Right ventricle myocardium inferior (tissue), 1 donor: ENCODE results near the gene MRPS21. TPM values are rescaled to one million over a fixed set of nuclear protein-coding genes. Genes with fewer than 3 reads are reported as not detected.
"Not testable (repeated sequence)": the region's sequence is repeated elsewhere in the genome, so short reads cannot be mapped to it uniquely, and the experiment has no call there.

Experiments
- ATAC-seq: fragments of 200-7000 bp; cut with Tn5 transposase; one replicate; pipeline ENCODE4 v1.9.1; 2020; ENCODE audit warnings: mild to moderate bottlenecking, moderate library complexity
- DNase-seq: peaks from one replicate; pipeline ENCODE4 v3.0.0; 2021; ENCODE audit errors: missing footprints
- intact Hi-C: fragments of 100-400 bp; cut with DNase I; formaldehyde crosslinking; loops from one replicate; pipeline ENCODE4 v1.11.0; 2022
- total RNA-seq: library from RNA; stranded (reverse); fragmentation: NEBNext Ultra II Directional; extraction: Animal tissue kit (Norgen Biotek cat#: 25700); gene quantifications from one replicate; pipeline ENCODE4 v1.2.1, GENCODE V29; 2021
- donor health status: DM: no; HTN: yes; CAD: no; lungs with severe emphysema.

Gene MRPS21
- total RNA-seq, 1 donor from 2014 or later = 70.8 TPM

- no peak for ATAC-seq
- intact Hi-C loops = no loop called here
- DNase-seq = no peak
These were observed 20.4 kb upstream of the MRPS21 start for GRCh38 chr1:150273311-150273710.

DNA sequence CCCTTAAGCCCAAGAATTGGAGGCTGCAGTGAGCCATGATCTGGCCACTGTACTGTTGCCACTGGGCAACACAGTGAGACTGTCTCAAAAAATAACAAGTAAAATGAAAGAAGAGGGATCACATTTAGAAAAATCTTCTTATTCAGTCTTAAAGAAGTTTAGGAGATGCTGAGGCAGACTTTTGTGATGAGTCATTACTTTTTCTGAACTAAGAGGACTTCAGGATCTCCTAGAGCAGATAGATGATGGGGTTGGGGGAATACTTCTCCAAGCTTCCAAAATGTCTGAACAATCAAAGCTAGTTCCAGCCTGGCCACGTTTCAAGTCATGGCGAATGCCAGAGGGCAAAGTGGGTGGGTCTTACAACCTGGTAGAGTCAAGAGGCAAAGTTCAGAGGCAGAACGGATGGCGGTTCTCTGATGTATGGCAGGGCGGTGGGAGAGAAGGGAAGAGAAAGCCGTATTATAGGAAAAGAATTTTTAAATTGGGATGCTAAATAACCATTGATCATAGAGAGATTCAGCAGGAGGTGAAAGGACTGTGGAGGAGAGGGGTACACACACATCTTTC, 13.4 kb upstream of the MRPS21 start:
- intact Hi-C loops = loop anchor here (5.0 kb wide), 1 partner anchor 43 kb away; the partner anchor contains the start of gene ANP32E
- DNase-seq (no peak), ATAC-seq (no peak)

DNA sequence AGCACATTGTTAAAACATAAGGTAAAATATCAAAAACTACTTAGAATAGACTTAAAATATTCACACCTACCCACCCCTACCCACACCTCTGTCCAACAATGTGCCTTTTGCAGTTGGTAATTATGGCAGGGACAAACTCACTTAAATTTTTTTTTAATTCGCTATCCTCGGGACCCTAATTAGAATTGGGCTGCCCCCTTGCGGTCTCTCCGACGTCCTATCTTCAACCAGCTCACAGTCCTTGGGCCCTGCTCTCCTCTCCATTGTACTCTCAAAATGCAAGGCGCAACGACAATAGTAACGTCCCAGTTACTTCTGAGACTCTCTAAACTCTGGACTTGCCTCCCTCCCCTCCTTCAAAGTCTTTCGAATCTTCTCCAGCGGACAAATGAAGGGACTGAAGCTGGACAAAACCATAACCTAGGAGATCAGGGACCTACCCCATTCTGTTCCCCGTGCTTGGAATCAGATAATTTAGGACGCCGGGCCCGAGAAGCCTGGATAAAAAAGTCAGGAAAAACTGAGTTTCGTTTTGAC, 12.4 kb upstream of the MRPS21 start:
- ATAC-seq = peak; percentile 76
- DNase-seq = peak; percentile 83
- intact Hi-C loops = loop anchor here (5.0 kb wide), 1 partner anchor 44 kb away; the partner anchor contains the start of gene ANP32E

DNA sequence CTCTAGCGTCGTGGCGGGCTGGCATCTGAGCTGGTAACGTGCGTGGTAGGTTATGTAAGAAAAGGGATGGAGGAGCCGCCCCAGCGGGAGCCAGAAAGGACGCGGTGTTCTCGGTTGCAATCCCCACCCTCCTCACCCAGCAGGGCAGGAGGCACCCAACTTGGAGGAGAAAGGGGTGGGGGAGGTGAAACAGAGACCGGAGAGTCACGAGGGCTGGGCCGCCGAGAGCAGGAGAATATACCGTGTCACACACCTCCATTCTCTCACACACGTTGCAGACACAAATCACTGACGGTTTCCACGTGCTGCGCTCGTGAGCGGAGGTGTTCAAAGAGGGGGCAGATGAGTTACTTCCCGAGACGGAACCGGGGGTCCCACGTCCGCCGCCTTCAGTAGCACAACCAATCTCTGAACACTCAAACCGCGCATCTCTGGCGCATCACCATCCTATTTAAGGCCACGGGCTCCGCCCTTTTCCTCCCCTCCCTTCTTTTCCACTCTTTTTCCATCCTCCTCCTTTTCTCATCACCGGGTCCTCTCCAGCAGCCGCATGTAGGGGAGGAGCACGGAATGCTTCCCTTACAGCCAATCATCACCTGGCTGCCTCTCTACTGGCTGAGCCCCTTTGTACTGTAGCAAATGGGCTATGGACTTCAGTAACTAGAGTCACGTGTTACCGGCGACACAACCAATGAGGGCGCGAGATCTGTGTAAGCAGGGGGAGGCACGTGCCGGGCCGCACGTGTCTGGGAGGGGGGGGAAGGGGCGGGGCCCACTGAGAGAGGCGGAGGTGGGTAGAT, 11.7 kb upstream of the MRPS21 start, which contains the start of gene CIART:
TSS of gene CIART (plus strand) at position 797 of the 800 bp plus-strand sequence. CDS start 714 bp downstream, outside the sequence.
- ATAC-seq = peak; percentile 97
- peak; percentile 96 for DNase-seq
- intact Hi-C loops = loop anchor here (1.0 to 5.0 kb wide), 2 partner anchors 27 to 45 kb away; partner anchors contain the start of gene ANP32E

DNA sequence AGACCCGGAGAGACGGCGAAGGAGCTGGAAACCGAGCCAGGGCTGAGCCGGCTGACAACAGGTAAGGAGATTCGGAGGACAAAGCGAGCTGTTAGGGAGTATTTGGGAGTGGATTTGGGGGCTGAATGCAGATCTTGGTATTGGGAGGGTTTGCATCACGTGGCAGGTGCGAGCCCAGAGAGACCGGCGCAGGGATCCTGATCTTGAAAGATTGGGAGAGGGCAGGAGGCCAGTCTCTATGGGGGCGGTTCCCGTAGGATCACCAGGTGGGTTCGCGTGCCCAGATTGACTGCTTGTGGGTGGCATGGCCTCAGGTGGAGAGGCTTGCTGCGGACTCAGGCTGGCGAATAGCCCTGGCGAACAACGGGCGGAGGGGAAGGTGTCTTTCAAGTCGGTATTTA, 11.1 kb upstream of the MRPS21 start:
- intact Hi-C loops = loop anchor here (1.0 to 5.0 kb wide), 2 partner anchors 27 to 45 kb away; partner anchors contain the start of gene ANP32E
- no peak for DNase-seq
- peak; percentile 5 for ATAC-seq

DNA sequence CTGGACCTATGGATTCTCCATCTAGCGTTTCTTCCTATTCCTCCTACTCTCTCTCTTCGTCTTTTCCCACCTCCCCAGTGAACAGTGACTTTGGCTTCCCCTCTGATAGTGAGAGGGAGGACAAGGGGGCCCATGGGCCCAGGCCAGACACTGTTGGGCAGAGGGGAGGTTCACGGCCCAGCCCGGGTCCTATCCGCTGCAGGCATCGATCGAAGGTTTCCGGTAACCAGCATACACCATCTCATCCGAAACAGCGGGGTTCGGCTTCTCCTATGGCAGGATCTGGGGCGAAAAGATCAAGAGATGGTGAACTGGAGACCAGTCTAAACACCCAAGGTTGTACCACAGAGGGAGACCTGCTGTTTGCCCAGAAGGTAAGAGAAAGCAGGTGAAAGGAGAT, 10.4 kb upstream of the MRPS21 start:
- intact Hi-C loops = loop anchor here (5.0 kb wide), 1 partner anchor 46 kb away; the partner anchor contains the start of gene ANP32E
- DNase-seq = no peak
- no peak for ATAC-seq

DNA sequence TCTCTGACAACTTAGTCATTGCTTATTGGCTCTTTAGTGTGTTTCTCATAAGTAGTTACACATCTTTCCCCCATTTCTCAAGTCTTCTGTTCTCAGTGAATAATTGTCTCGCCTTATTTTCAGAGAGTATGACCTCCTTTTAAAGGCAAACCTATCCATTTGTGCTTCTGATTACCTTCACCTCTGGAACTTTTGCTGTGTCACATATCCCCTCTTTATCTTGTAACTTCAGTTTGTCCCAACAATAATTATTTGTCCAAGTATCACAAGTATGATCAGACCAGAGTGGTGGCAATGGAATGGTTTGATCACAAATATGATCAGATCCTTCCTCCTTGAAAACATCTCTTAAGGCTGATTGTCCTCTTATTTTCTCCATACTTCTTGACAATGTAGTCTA, 5.3 kb upstream of the MRPS21 start:
- ATAC-seq = no peak
- intact Hi-C loops = no loop called here
- no peak for DNase-seq

DNA sequence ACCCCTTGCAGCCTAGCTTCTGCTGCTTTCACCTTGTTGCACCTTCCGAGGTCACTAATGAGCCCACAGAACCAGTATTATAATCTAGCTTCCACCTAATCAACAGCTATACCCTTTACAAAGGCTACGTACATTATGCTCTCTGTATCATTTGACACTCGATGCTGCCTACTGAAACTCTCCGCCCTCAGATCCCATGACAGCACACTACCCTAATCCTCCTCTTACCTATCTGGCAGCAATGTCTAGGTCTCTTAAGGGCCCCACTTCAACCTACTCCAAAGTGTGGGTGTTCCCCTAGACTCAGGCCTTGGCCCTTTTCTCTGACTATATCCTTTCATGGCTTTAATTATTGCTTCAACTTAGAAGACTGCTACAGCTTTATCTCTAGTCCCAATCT, 4.8 kb upstream of the MRPS21 start:
- DNase-seq (no peak), ATAC-seq (no peak)
- intact Hi-C loops = no loop called here

DNA sequence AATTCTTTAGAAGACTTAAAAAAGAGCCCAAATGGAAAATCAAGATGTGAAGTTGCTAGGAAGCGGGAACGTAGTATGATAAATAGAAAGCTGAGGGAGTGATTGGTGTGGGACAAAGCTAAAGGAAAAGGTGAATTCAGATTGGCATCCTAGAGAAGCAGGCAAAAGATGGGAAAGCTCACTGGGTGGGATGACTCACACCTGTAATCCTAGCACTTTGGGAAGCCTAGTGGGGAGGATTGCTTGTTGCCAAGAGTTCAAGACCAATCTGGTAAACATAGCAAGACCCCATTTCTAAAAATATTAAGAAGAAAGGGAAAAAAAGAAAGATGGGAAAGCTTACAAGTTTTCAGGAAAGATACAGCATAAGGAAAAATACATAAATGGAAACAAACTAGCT, 1.8 kb downstream of the MRPS21 start:
- ATAC-seq = no peak
- intact Hi-C loops = no loop called here
- no peak for DNase-seq

GRCh38 chr1:150299716-150300115, 6.1 kb downstream of the MRPS21 start:
- no peak for DNase-seq
- ATAC-seq = no peak
- intact Hi-C loops = no loop called here

DNA sequence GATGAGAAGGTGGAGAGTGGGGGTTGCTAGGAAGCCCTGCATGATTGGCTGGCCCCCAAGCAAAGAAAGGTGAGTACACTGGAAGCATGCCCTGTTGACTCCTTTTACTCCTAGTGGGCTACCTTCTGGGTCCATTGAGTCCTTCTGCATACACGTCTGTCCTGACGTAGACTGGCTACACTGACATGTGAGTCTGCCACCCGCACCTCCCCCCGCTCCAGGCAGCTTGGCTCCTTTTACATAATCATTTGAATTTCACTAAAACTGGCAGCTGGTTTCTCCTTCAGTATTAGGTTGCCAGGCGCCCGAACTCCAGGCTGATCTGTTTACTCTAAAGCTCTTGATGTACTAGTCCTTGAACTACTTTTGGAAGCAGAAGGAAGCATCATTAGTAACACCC, 8.7 kb downstream of the MRPS21 start:
- ATAC-seq (no peak), DNase-seq (no peak)
- intact Hi-C loops = no loop called here

- intact Hi-C loops = no loop called here
- ATAC-seq = no peak
- no peak for DNase-seq
These were observed 9.2 kb downstream of the MRPS21 start for GRCh38 chr1:150302902-150303301.

DNA sequence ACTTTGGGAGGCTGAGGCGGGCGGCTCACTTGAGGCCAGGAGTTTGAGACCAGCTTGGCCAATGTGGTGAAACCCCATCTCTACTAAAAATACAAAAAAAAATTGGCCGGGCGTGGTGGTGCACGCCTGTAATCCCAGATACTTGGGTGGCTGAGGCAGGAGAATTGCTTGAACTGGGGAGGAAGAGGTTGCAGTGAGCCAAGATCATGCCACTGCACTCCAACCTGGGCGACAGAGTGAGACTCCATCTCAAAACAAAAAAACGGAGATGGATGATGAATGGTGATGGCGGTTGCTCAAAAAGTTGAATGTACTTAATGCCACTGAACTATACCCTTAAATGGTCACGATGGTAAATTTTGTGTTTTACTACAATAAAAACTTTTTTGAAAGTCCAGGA, 14.9 kb downstream of the MRPS21 start:
- intact Hi-C loops, DNase-seq, ATAC-seq: not testable (repeated sequence)

DNA sequence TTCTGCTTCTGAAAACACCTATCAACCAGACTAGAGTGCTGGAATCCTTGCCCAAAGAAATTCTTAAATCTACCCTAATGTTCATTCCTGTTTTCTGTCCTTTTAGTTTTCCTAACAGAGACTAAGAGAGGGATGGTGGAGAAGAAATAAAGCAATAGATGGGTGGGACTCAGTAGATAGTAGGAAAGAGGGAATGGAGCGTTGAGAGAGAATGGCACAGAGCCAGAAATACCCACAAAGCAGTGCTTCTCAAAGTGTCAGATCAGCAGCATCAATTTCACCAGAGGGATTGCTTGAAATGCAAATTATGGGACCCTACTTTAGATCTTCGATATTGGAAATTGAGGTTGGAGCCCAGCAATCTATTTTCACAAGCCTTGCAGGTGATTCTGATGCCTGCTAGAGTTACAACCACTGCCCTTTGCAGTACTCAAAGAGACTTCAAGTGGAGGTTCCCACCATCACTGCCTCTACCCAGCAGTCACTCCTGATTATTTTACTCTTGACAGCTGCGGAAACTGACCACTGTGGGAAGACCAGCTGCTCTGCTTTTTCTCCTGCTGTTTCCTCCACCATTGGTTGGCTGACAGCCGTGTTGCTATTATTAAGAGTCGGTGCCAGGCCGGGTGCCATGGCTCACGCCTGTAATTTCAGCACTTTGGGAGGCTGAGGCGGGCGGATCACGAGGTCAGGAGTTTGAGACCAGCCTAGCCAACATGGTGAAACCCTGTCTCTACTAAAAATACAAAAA, 16.3 kb downstream of the MRPS21 start:
- DNase-seq (no peak), ATAC-seq (no peak)
- intact Hi-C loops = no loop called here

GRCh38 chr1:150311762-150312161, 18.1 kb downstream of the MRPS21 start:
- intact Hi-C loops = no loop called here
- DNase-seq (no peak), ATAC-seq (no peak)

GRCh38 chr1:150314691-150315090, 21.0 kb downstream of the MRPS21 start:
- ATAC-seq, DNase-seq, intact Hi-C loops: not testable (repeated sequence)

GRCh38 chr1:150320667-150320978, 27.0 kb downstream of the MRPS21 start:
- DNase-seq (no peak), ATAC-seq (no peak)
- intact Hi-C loops = no loop called here

DNA sequence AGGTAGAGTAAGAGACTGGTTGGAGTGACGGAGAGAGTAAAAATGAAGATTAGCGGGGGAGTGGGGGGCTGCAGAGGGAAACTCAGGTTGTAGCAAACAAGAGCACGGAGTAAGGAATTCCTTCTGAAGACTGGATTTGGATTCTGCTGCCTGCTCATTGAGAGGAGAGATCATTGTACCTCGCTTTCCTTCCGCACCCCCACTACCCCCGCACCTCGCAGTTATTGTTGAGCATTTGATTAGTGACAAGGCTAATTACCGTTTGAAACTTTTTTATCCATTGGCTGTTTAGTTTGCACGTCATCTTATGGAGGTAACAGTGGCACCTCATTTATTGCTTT, 28.1 kb downstream of the MRPS21 start:
- DNase-seq (no peak), ATAC-seq (no peak)
- intact Hi-C loops = no loop called here

- intact Hi-C loops = no loop called here
- ATAC-seq (no peak), DNase-seq (no peak)
These were observed 28.6 kb downstream of the MRPS21 start for GRCh38 chr1:150322310-150322709.
